HG03135 (cell line): ENCODE measurements around the gene SEPTIN7.
A peak's percentile ranks its signal among the peaks of the same experiment; 100 is the strongest.

Source experiments
- ATAC-seq: cut with Tn5 transposase; IDR thresholded peaks from one replicate; pipeline ENCODE4 v1.9.1; 2021; ENCODE audit warnings: mild to moderate bottlenecking, moderate library complexity; ENCODE audit not compliant: unreplicated experiment

The SEPTIN7 gene

DNA sequence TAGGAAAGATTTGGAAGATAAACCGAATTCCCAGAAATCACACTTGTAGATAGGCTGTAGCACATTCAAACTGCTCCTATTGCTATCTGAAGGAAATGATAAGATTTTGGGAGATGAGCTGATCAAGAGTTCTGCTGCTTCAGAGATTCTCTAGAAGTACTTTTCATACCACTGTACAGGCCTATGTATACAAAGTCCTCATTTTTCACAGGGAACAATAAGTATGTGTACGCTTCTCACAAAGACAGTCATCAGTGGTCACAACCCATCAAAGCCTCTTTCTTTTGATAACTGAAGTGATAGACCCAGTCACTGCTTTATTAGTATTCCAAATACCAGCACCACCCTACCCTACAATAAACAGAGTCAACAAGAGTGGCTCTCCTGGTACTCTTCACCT, 15.6 kb upstream of the SEPTIN7 start:
- ATAC-seq: no peak

DNA sequence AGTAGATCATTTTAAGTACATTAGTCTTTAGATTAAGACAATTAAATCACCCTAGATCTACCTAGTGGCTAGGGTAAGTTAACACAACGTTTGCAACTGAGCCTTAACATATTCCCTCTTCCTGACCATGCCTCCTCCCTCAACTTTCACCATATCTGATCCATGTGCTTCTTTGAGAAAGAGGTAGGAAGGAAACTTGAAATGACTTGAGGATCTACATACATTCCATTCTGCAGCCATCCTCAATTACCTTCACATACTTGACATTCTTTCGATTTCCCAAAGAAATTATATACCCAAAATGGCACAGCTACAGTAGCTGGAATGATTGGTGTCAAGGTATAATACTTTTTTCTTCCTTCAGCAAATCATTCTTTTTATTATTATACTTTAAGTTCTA, 12.9 kb upstream of the SEPTIN7 start:
- ATAC-seq: no peak

GRCh38 chr7:35792472-35792871, 8.4 kb upstream of the SEPTIN7 start:
- no peak for ATAC-seq

GRCh38 chr7:35792873-35793489, 7.9 kb upstream of the SEPTIN7 start:
- no peak for ATAC-seq

DNA sequence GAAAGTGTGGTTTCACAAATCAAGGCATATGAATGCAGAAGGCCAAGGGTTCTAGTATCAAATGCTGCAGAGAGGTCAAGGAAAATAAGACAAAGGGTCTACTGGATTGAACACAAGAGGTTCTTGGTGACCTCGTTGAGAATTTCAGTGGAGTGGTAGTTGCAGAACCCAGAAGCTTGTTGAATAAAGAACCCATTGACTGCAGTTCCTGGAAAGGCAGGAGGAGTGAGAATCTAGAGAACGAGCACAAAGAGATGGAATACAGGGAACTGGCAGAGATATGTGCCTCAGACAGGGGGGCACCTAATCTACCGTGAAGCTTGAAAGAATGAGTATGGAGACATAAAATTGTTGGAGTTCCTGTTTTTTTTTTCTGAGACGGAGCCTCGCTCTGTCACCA, 3.5 kb upstream of the SEPTIN7 start:
- no peak for ATAC-seq

DNA sequence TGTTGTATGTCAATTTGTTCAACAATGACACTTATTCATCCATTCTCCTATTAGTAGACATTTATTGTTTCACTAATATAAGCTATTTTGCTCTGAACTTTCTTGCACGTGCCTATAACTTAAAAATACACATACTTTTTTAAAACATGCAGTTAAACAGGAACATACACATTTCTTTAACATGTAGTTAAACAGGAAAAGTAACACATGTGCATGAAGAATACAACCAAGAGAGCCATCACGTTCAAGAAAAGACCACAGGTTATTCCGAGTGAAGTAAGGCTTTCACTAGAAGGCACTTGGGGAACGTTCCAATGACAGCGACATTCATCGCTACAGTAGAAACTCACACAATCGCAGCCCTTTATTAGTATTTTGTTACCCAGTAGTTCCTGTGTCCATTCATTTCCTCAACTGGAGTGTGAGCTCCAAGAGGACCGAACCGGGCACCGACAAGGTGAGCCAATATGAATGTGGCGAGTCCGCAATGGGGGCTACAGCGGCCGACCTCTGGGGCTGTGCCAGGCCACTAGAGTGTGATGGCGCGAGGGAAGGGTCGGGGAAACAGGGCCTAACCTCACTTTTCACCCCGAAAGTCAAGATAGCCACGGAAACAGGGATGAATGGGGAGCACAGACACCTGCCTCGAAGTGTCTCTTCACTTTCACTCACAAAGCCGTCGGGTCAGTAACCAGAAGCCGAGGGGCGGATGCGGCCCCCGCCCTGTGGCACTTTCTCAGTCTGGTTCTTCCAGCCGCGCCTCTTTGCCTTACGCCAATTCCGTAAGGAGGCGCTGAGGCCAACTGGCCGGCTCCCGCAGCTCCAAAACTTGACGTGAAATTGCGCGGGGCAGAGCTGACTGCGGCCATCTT, 775 bp upstream of the SEPTIN7 start:
- ATAC-seq: peak; percentile 48

- peak; percentile 36 for ATAC-seq
Observed at GRCh38 chr7:35801392-35802101, 690 bp downstream of the SEPTIN7 start.

DNA sequence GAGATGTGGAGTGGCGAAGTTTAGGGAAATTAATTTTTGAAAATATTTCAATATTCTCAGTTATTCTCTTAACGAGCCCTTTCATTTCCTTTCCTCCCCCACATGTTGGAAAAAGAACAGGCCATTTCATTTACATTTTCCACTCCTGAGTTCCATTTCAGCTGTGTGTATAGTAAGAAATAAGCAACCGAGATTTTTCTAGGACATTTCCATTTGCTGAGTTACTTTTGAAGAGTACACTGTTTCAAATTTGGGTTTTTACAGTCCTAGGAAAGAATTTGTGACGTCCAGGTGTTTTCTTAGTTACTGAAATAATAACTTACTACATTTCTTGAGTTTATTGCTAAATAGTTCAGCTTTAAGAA, 1.2 kb downstream of the SEPTIN7 start:
- ATAC-seq: no peak

GRCh38 chr7:35802649-35803048, 1.8 kb downstream of the SEPTIN7 start:
- ATAC-seq: no peak

DNA sequence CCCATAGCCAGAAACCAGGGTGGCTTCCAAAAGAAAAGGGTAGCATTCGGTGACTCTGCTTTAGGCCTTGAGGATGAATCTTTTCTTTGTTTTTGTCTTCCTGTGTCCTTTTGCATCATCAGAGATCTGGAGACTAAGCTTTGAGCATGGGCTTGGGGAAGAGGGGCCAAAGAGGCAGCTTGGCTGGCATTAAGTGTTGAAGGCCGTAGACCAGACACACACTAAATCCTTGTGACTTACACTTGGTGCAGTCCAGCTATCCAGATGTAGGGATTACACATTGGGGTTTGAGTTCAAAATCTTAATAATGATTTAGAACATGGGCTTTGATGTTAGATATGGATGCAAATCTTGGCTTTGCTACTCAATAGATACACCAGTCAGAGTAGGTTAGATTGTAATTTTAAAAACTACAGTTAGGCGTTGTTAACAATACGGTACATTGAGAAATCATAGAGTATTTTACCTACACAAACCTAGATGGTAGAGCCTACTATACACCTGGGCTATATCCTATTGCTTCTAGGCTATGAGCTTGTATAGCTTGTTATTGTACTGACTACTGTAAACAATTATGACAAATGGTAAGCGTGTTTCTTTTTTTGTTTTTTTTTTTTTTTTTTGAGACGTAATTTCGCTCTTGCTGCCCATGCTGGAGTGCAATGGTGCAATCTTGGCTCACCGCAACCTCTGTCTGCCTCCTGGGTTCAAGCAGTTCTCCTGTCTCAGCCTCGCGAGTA, 3.5 kb downstream of the SEPTIN7 start:
- ATAC-seq: no peak

GRCh38 chr7:35805876-35806275, 5.0 kb downstream of the SEPTIN7 start:
- no peak for ATAC-seq

GRCh38 chr7:35816514-35816913, 15.7 kb downstream of the SEPTIN7 start:
- ATAC-seq: no peak

GRCh38 chr7:35817181-35817580, 16.3 kb downstream of the SEPTIN7 start:
- ATAC-seq: no peak

DNA sequence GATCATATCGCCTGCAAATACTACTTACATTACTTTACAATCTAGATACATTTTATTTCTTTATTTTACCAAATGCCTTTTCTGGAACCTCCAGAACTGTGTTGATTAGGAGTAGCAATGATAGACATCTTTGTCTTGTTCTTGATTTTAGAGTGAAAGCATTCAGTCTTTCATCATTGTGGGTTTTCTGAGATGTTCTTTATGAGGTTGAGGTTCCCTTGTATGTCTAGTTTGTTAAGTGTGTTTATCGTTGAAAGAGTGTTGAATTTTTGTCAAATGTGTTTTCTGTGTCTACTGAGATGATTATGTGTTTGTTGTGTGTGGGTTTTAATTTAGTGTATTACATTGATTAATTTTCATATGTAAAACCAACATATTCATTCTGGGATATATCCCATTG, 17.1 kb downstream of the SEPTIN7 start:
- no peak for ATAC-seq

DNA sequence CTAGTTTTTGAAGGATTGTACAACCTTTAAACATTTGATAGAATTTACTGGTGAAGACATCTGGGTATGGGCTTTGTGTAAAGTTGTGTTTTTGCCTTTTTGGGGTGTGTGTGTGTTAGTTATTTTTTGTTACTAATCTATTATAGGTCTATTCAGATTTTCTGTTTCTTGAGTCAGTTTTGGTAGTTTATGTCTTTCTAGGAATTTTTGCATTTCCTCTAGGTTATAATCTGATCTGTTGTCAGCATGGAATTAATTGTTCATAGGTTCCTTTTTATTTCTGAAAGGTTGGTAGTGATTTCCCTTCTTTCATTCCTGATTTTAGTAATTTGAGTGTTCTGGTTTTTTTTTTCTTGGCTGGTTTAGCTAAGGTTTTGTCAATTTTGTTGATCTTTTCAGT, 17.7 kb downstream of the SEPTIN7 start:
- no peak for ATAC-seq

- no peak for ATAC-seq
Observed at GRCh38 chr7:35819310-35819709, 18.5 kb downstream of the SEPTIN7 start.

DNA sequence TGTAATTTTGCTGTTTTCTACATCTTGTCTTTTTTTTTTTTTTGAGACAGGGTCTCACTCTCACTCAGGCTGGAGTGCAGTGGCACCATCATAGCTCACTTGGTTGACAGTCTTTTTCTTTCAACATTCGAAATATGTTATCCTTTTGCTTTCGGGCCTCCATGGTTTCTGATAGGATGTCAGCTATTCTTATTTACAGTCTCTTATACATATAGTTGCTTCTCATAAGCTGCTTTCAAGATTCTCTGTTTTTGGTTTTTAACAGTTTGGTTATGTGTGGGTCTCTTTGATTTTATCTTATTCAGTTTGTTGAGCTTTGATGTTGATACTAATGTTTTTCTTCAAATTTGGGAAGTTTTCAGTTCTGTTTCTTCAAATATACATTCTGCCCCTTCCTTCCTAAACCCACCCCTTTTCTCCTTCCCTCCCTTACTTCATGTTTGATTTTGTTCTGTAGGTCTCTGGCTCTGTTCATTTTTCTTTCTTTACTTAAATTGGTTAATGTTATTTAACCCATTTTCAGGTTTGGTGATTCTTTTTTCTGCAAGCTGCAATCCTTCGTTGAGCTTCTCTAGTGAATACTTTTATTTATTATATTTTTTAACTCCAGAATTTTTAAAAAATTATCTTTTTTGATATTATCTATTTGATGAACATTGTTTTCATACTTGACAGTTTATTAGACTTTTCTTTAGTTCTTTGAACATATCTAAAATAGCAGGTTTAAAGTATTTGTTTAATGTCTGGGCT, 19.3 kb downstream of the SEPTIN7 start:
- ATAC-seq: no peak

- no peak for ATAC-seq
Observed at GRCh38 chr7:35820858-35821257, 20.0 kb downstream of the SEPTIN7 start.

GRCh38 chr7:35823440-35823839, 22.6 kb downstream of the SEPTIN7 start:
- no peak for ATAC-seq

DNA sequence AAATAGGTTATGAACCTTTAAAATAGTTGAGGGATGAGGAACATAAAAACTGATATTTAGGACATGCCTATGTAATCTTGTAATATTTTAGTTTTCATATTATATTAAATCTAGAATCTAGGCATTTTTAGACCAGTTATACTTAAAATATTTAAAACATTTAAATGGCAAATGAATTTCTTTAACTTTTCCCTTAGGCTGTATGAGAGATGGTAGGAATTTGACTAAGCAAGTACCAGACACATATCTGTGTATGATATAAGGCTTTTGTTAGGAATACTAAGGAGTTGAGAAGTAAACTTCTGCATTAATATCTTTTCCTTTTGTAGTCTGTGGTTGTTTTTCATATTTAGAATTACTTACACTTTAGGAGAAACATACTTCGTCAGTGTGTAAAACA, 25.1 kb downstream of the SEPTIN7 start:
- ATAC-seq: no peak

GRCh38 chr7:35826751-35827150, 25.9 kb downstream of the SEPTIN7 start:
- no peak for ATAC-seq
